NB4 (cell line): Measurements from ENCODE around the gene DNAJC15.

ENCODE experiments used
- DNase-seq: peaks from one replicate; pipeline ENCODE4 v3.0.0; 2010; ENCODE audit warnings: low read depth
- H3K4me3 ChIP-seq: one replicate; pipeline ENCODE4 v1.5.1; 2011; ENCODE audit warnings: mild to moderate bottlenecking, low read depth, low read length, moderate library complexity
- MYC ChIP-seq: IDR thresholded peaks from 2 replicates; pipeline ENCODE4 v1.6.1; 2011; ENCODE audit warnings: low read depth, low read length
- POLR2A ChIP-seq: IDR thresholded peaks from 2 replicates; pipeline ENCODE4 v1.6.1; 2011; ENCODE audit warnings: mild to moderate bottlenecking; ENCODE audit not compliant: insufficient read length; ENCODE audit errors: extremely low read depth
- TF ChIP-seq, protein P1 (sequence below): IDR thresholded peaks from 2 replicates; pipeline ENCODE4 v1.6.1; 2011; ENCODE audit warnings: low read depth, low read length
- TF ChIP-seq, protein P2 (sequence below): IDR thresholded peaks from one replicate; pipeline ENCODE4 v1.5.1; 2012; ENCODE audit warnings: low read depth, low read length

DNAJC15 gene

DNA sequence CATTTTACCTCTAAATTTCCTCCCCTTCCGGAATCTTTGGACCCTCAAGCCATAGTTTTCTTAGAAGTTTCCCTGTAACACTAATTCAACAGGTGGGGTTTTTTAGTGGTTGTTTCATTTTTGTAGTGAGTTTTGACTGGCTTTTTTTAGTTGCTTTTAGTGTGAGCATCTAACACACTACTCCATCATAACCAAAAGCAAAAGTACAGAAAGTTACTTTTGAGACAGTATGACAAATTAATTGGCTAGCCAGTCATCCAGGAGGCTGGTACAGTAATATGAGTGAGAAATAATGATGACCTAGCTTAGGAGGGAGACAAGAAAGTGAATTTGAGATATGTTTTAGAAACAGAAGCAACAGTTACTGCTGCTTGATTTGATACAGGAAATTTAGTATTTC is 71.5 kb downstream of the DNAJC15 start:
- no peak for TF ChIP-seq MYC
- TF ChIP-seq, protein P1, sequence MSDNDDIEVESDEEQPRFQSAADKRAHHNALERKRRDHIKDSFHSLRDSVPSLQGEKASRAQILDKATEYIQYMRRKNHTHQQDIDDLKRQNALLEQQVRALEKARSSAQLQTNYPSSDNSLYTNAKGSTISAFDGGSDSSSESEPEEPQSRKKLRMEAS, result no peak
- TF ChIP-seq, protein P2, sequence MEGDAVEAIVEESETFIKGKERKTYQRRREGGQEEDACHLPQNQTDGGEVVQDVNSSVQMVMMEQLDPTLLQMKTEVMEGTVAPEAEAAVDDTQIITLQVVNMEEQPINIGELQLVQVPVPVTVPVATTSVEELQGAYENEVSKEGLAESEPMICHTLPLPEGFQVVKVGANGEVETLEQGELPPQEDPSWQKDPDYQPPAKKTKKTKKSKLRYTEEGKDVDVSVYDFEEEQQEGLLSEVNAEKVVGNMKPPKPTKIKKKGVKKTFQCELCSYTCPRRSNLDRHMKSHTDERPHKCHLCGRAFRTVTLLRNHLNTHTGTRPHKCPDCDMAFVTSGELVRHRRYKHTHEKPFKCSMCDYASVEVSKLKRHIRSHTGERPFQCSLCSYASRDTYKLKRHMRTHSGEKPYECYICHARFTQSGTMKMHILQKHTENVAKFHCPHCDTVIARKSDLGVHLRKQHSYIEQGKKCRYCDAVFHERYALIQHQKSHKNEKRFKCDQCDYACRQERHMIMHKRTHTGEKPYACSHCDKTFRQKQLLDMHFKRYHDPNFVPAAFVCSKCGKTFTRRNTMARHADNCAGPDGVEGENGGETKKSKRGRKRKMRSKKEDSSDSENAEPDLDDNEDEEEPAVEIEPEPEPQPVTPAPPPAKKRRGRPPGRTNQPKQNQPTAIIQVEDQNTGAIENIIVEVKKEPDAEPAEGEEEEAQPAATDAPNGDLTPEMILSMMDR, result no peak
- no peak for TF ChIP-seq POLR2A
- no peak for DNase-seq
- no peak overlapping the region for H3K4me3 ChIP-seq

DNA sequence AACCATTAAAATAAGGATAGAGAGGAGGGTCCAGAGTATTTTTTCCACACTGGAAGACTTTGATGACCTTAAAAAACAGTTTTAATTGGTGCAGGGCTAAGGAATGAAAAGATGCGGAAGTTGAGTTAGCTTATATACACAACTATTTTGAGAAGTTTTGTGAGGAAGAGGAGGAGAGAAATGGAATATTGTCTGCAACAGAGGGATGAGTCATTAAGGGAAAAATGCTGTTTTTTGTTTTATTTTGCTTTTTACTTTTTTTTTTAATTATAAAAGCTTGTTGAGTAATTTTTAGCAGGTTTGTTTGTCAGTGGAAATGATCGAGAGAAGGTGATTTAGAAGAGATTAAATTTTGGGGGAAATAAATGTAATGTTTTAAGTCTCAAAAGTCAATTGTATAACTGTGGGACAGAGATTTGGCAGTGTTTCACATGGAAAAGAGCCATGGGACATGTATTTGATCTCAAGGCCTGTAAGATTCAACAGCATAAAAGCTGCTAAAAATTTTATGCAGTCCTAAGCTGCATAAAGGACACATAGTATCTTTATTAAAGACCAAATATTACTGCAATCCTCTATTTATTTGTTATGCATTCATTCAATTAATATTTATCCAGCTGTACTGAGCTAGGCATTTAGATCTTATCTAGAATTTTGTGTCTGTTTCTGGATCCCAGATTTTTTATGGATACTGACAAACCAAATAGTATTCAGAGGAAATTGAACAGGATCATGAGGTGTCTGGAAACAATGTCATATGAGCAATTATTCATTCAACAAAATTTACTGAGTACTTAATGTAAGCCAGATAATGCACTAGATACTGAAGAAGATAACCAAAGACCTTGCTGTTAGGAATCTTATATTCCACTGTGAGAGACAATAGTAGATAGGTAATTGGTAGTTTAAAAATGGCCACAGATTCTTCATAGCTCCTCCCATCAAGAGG is 72.7 kb downstream of the DNAJC15 start:
- TF ChIP-seq POLR2A (no peak), MYC (no peak)
- TF ChIP-seq, protein P2, result no peak
- TF ChIP-seq, protein P1, result no peak
- DNase-seq, result no peak
- H3K4me3 ChIP-seq, result no peak overlapping the region

DNA sequence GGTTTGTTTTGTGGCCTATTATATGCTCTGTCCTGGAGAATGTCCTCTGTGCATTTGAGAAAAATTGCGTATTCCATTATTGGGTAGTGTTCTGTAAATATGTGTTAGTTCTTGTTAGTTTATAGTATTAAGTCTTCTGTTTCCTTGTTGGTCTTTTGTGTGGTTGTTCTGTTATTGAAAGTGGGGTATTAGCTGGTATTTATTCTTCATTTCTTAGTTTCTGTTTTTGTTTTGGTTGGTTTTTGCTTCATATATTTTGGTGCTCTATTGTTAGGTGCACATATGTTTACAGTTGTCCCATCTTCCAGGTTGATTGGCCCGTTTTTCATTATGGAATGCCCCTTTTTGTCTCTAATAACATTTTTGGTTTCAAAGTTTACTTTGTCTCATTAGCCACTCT is 77.3 kb downstream of the DNAJC15 start:
- H3K4me3 ChIP-seq, result no peak overlapping the region
- TF ChIP-seq POLR2A (no peak), MYC (no peak)
- TF ChIP-seq, protein P1, result no peak
- TF ChIP-seq, protein P2, result no peak

DNA sequence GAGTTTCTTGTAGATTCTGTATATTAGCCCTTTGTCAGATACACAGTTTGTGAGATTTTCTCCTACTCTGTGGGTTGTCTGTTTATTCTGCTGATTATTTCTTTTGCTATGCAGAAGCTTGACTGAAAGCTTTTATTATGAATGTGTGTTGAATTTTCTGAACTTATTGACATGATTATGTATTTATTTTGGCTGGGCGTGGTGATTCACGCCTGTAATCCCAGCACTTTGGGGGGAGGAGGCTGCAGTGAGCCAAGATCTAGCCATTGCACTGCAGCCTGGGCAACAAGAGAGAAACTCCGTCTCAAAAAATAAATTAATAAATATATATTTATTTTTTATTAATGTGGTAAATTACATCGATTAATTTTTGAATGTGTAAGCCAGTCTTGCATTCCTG is 78.9 kb downstream of the DNAJC15 start:
- no peak overlapping the region for H3K4me3 ChIP-seq
- TF ChIP-seq, protein P1, result no peak
- TF ChIP-seq, protein P2, result no peak
- TF ChIP-seq POLR2A (no peak), MYC (no peak)
- no peak for DNase-seq

More for the DNA sequence above, 77.3 kb downstream of the DNAJC15 start:
- DNase-seq, result no peak

DNA sequence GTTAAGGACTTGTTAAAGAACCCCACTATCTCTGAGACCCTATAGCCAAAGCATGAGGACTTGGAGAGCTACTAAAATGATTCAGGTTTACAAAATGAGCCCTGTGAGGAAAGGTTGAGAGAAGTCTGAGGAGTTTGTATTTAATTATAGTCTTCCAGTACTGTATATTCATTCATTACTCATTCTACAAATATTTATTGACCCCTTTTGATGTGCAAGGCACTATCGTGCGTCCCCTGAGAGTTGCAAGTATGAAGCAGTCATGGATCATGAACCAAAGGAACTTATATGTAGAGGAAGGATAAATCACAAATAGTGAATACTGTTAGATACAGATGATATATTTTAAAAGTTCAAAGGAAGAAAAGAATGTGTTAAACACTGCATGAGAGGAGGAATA is 84.4 kb downstream of the DNAJC15 start:
- TF ChIP-seq POLR2A (no peak), MYC (no peak)
- TF ChIP-seq, protein P2, result no peak
- TF ChIP-seq, protein P1, result no peak
- no peak overlapping the region for H3K4me3 ChIP-seq
- DNase-seq, result no peak
